HEK293T (cell line): ENCODE measurements around the gene CNDP1.

Experiments used
- CTCF ChIA-PET: fragments of 350-600 bp; formaldehyde crosslinking; extraction: SDS; loops from one replicate; lab custom pipeline; 2021; ENCODE audit warnings: antibody characterized with exemption, inconsistent platforms; lab: Yijun Ruan, JAX
- POLR2A ChIA-PET: fragments of 350-600 bp; formaldehyde crosslinking; extraction: SDS; loops from one replicate; lab custom pipeline; 2020; ENCODE audit warnings: antibody characterized with exemption, inconsistent platforms; lab: Yijun Ruan, JAX
- DNase-seq: peaks from one replicate; pipeline ENCODE4 v3.0.0; 2012; ENCODE audit warnings: mixed read lengths; ENCODE audit errors: extremely low spot score
- ARNT ChIP-seq: fragments of 450-650 bp; IDR thresholded peaks from 2 replicates; pipeline ENCODE4 v1.6.1; 2017; ENCODE audit warnings: mild to moderate bottlenecking
- BHLHE40 ChIP-seq: fragments of 450-650 bp; IDR thresholded peaks from 2 replicates; pipeline ENCODE4 v1.6.1; 2016; ENCODE audit warnings: mild to moderate bottlenecking, moderate library complexity, borderline replicate concordance
- CTBP1 ChIP-seq: fragments of 450-650 bp; IDR thresholded peaks from 2 replicates; pipeline ENCODE4 v1.6.1; 2016; ENCODE audit warnings: borderline replicate concordance
- ELF4 ChIP-seq: fragments of 450-650 bp; IDR thresholded peaks from 2 replicates; pipeline ENCODE4 v1.6.1; 2017; ENCODE audit warnings: antibody characterized with exemption
- FOXA1 ChIP-seq: fragments of 450-650 bp; IDR thresholded peaks from 2 replicates; pipeline ENCODE4 v1.6.1; 2016; ENCODE audit warnings: mild to moderate bottlenecking
- FOXK2 ChIP-seq: fragments of 450-650 bp; IDR thresholded peaks from 2 replicates; pipeline ENCODE4 v1.6.1; 2016; ENCODE audit warnings: mild to moderate bottlenecking
- FOXM1 ChIP-seq: fragments of 450-650 bp; IDR thresholded peaks from 2 replicates; pipeline ENCODE4 v1.6.1; 2017; ENCODE audit warnings: mild to moderate bottlenecking, borderline replicate concordance
- HDGF ChIP-seq: fragments of 450-650 bp; IDR thresholded peaks from 2 replicates; pipeline ENCODE4 v1.6.1; 2017; ENCODE audit warnings: antibody characterized with exemption, borderline replicate concordance
- L3MBTL2 ChIP-seq: fragments of 450-650 bp; conservative IDR thresholded peaks from 2 replicates; pipeline ENCODE4 v1.6.1; 2016; ENCODE audit warnings: mild to moderate bottlenecking
- LEF1 ChIP-seq: fragments of 450-650 bp; IDR thresholded peaks from 2 replicates; pipeline ENCODE4 v1.6.1; 2017; ENCODE audit warnings: mild to moderate bottlenecking, borderline replicate concordance
- NFRKB ChIP-seq: fragments of 450-650 bp; IDR thresholded peaks from 2 replicates; pipeline ENCODE4 v1.6.1; 2016; ENCODE audit warnings: mild to moderate bottlenecking, moderate library complexity
- PKNOX1 ChIP-seq: fragments of 450-650 bp; IDR thresholded peaks from 2 replicates; pipeline ENCODE4 v1.6.1; 2016
- SP1 ChIP-seq: fragments of 450-650 bp; IDR thresholded peaks from 2 replicates; pipeline ENCODE4 v1.6.1; 2017
- SUZ12 ChIP-seq: fragments of 450-650 bp; IDR thresholded peaks from 2 replicates; pipeline ENCODE4 v1.6.1; 2016; ENCODE audit warnings: mild to moderate bottlenecking
- TARDBP ChIP-seq: fragments of 450-650 bp; IDR thresholded peaks from 2 replicates; pipeline ENCODE4 v1.6.1; 2016
- ZNF384 ChIP-seq: fragments of 450-650 bp; IDR thresholded peaks from 2 replicates; pipeline ENCODE4 v1.6.1; 2016

CNDP1 gene

GRCh38 chr18:74633652-74634352 is 99.5 kb downstream of the CNDP1 start:
- POLR2A ChIA-PET, result no interaction called here
- CTCF ChIA-PET, result no interaction called here
- no peak for TF ChIP-seq CTBP1
- TF ChIP-seq LEF1, result no peak
- no peak for TF ChIP-seq PKNOX1
- no peak for TF ChIP-seq ELF4
- TF ChIP-seq TARDBP, result no peak
- no peak for TF ChIP-seq NFRKB
- no peak for TF ChIP-seq HDGF
- TF ChIP-seq ZNF384, result no peak
- no peak for TF ChIP-seq BHLHE40
- no peak for TF ChIP-seq SUZ12
- no peak for TF ChIP-seq SP1
- no peak for DNase-seq

GRCh38 chr18:74635224-74635975 is 101.1 kb downstream of the CNDP1 start:
- ChIA-PET CTCF (interaction anchor here (0.6 kb wide), 1 partner anchor 236 kb away, joined by 6 read pairs; no protein-coding TSS in a partner anchor), POLR2A (no interaction called here)
- TF ChIP-seq ELF4 (no peak), PKNOX1 (no peak), TARDBP (no peak), BHLHE40 (no peak), SP1 (no peak), FOXM1 (no peak), SUZ12 (no peak), NFRKB (no peak), LEF1 (no peak), HDGF (no peak), FOXA1 (no peak), ZNF384 (no peak), ARNT (no peak), CTBP1 (no peak), L3MBTL2 (no peak), FOXK2 (no peak)
- no peak for DNase-seq
